ENCODE results near the gene PPAN. TPM values are rescaled to one million over a fixed set of nuclear protein-coding genes. Genes with fewer than 3 reads are reported as not detected.

PPAN gene
- polyA plus RNA-seq, 3 donors = 7.2 to 26.2 (median 7.6) TPM

- H3K27ac ChIP-seq (ENCODE audit: low read depth in 1 of 2, low read length in 2 of 2) = no peak overlapping the region
- TF ChIP-seq CTCF (IDR thresholded peaks at IDR 0.05) = no peak
- peaks cover 8 to 27% (median 21%) of the 10 kb centered on the region in 7 donors for H3K9me3 Mint-ChIP-seq
- H3K36me3 ChIP-seq (replicated peaks in 1 of 2; ENCODE audit: control insufficient read depth in 1 of 2, insufficient read depth in 2 of 2, low read length in 2 of 2) = no peaks in the 10 kb centered on the region
- H3K79me2 ChIP-seq (ENCODE audit: insufficient read depth, low read length) = no peaks in the 10 kb centered on the region
- H3K4me2 ChIP-seq (replicated peaks; ENCODE audit: extremely low read depth, low read length, poor library complexity, severe bottlenecking) = no peak overlapping the region
- no peaks in the 10 kb centered on the region for H3K27me3 ChIP-seq (ENCODE audit: control insufficient read depth in 2 of 2, insufficient read depth in 2 of 2, low read length in 2 of 2)
- H4K20me1 ChIP-seq (ENCODE audit: insufficient read depth, low read length) = no peaks in the 10 kb centered on the region
- peaks cover 3% of the 10 kb centered on the region for H3K4me1 Mint-ChIP-seq
- H2AFZ ChIP-seq (ENCODE audit: insufficient read depth, low read depth, low read length, poor library complexity, severe bottlenecking) = no peak overlapping the region
- no peak overlapping the region for H3K27ac Mint-ChIP-seq
- DNase-seq = no peak
- no peak overlapping the region for H3K4me3 ChIP-seq (replicated peaks in 1 of 3; ENCODE audit: low read depth in 2 of 3, low read length in 3 of 3)
- intact Hi-C loops (cut with micrococcal nuclease) = no loop called here
- H3K4me1 ChIP-seq (ENCODE audit: control insufficient read depth in 1 of 2, insufficient read depth in 2 of 2, low read length in 2 of 2) = no peaks in the 10 kb centered on the region
- peaks cover 14 to 17% of the 10 kb centered on the region in 2 donors for H3K9me3 ChIP-seq (replicated peaks in 1 of 2; ENCODE audit: control insufficient read depth in 1 of 2, insufficient read depth in 1 of 2, low read length in 2 of 2)
- WGBS (ENCODE audit: insufficient coverage) = 60% methylated on average over 1 of the region's 2 CpGs
- peaks cover 7 to 22% (median 9%) of the 10 kb centered on the region in 3 donors for H3K27me3 Mint-ChIP-seq (ENCODE audit: low read depth in 3 of 3)
- H3K36me3 Mint-ChIP-seq = no peaks in the 10 kb centered on the region
- H3K4me3 Mint-ChIP-seq = no peak overlapping the region
- H3K9ac ChIP-seq (ENCODE audit: insufficient read depth, low read length, poor library complexity, severe bottlenecking) = no peak overlapping the region
Measured at GRCh38 chr19:10074153-10074552, 32.0 kb upstream of the PPAN start.

GRCh38 chr19:10076535-10076934 lies 29.6 kb upstream of the PPAN start:
- Mint-ChIP-seq H3K4me3 (peak overlapping the region in 1 of 2 donors; percentile 6), H3K9me3 (peaks cover 8 to 27% (median 19%) of the 10 kb centered on the region in 7 donors), H3K4me1 (peaks cover 4% of the 10 kb centered on the region), H3K27ac (no peak overlapping the region), H3K36me3 (no peaks in the 10 kb centered on the region), H3K27me3 (ENCODE audit: low read depth in 3 of 3) (peaks cover 7 to 25% (median 9%) of the 10 kb centered on the region in 3 donors)
- Histone ChIP-seq H3K36me3 (replicated peaks in 1 of 2; ENCODE audit: control insufficient read depth in 1 of 2, insufficient read depth in 2 of 2, low read length in 2 of 2) (no peaks in the 10 kb centered on the region), H3K79me2 (ENCODE audit: insufficient read depth, low read length) (no peaks in the 10 kb centered on the region), H3K9me3 (replicated peaks in 1 of 2; ENCODE audit: control insufficient read depth in 1 of 2, insufficient read depth in 1 of 2, low read length in 2 of 2) (peaks cover 14 to 17% of the 10 kb centered on the region in 2 donors), H3K27ac (ENCODE audit: low read depth in 1 of 2, low read length in 2 of 2) (no peak overlapping the region), H3K27me3 (ENCODE audit: control insufficient read depth in 2 of 2, insufficient read depth in 2 of 2, low read length in 2 of 2) (no peaks in the 10 kb centered on the region), H3K9ac (ENCODE audit: insufficient read depth, low read length, poor library complexity, severe bottlenecking) (no peak overlapping the region), H3K4me2 (replicated peaks; ENCODE audit: extremely low read depth, low read length, poor library complexity, severe bottlenecking) (no peak overlapping the region), H3K4me1 (ENCODE audit: control insufficient read depth in 1 of 2, insufficient read depth in 2 of 2, low read length in 2 of 2) (no peaks in the 10 kb centered on the region), H4K20me1 (ENCODE audit: insufficient read depth, low read length) (no peaks in the 10 kb centered on the region), H3K4me3 (replicated peaks in 1 of 3; ENCODE audit: low read depth in 2 of 3, low read length in 3 of 3) (no peak overlapping the region), H2AFZ (ENCODE audit: insufficient read depth, low read depth, low read length, poor library complexity, severe bottlenecking) (no peak overlapping the region)
- no peak for TF ChIP-seq CTCF (IDR thresholded peaks at IDR 0.05)
- 93% methylated on average over 6 of the region's 6 CpGs for WGBS (ENCODE audit: insufficient coverage)
- DNase-seq = no peak
- intact Hi-C loops (cut with micrococcal nuclease) = no loop called here
